T-helper 22 cell (primary cell): ENCODE data around the gene C2orf15.
"Not testable (repeated sequence)": the region's sequence is repeated elsewhere in the genome, so short reads cannot be mapped to it uniquely, and the experiment has no call there.

Experiments used
- DNase-seq: peaks from one replicate; pipeline ENCODE4 v3.0.0-alpha.2; 2020; ENCODE audit warnings: low read depth

Gene C2orf15, protein sequence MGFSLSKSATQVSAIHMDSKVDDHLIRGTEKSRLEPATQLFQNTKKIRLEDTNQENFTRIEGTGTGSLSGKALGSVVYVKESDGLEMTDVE

DNA sequence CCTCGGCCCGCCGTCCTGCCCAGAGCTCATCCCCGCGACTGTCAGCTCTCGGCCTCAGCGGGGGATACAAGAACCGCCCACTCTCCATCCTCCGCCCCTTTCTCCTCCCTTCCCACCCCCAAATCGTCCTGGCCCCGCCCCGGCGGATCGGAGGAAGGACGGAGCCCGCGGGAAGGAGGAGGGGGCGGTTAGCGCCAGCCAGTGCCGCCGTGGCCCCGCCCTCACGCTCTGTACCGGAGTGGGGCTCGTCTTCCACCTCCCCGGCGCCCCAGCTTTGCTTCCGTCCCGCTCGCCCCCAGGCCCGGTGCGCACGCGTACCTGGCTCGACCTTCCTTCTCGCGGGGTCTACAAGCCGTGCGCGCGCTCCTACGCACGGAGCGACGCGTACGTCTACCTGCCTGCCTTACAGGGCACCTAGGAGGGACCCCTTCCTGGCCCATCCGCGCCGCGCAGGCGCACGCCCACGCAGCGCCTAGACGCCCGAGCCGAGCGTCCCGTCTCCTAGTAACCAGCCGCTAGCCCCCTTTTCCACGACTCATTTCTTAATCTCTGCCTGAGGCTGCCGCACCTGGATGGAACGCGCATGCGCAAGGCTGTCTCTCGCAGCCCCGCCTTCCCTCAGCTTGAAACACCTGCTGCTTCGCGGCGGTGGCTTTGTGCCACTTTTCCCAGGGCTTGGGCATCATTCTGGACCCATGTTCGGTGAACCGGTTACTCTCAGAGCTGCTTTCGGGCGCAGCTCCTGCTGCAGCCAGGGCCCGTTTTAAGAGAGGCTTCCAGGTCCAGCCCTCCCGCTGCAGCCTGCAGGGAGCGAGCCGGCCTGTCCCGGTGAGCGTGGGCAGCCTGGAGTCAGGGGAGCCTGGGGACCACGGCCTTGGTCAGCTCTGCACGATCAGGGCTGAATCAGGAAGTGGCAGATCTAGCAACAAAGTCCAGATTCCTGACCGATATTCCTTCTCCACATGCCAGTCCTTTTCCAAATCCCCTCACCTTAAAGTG is at the start of gene C2orf15:
TSS of gene C2orf15 (plus strand) at position 598 of the 999 bp plus-strand sequence. CDS start 8,852 bp downstream, outside the sequence.
- peak; percentile 96 for DNase-seq

DNA sequence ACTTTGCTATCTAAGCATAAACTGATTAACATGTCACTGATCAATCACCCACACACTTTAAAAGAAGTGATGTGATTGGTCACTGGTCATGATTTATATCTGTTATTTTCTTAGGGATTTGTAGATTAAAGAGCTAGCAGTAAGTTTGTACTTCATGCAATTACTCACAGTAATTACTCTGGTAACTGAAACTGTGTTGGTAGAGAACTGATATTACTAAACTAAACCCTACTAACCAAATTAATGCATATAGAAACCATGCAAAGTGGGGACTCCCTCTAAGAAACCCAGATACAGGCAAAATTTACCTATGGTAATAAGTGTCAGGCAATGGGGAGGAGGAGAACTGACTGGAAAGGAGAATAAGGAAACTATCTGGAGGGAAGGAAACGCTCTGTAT is 44.8 kb upstream of the C2orf15 start:
- DNase-seq: no peak

DNA sequence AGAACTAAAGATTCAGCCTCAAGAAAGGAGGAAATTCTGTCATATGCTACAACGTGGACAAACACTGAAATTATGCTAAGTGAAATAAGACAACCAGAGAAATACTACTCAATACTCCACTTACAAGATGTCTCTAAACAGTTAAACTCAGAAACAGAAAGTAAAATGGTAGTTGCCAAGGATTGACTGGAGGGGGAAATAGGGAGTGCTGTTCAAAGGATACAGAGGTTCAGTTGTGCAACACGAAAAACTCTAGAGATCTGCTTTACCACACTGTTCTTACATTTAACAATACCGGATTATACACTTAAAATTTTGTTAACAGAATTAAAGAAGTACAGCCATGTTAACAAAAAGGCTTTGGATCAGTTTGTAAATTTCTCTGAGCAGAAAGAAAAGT is 39.8 kb upstream of the C2orf15 start:
- no peak for DNase-seq

DNA sequence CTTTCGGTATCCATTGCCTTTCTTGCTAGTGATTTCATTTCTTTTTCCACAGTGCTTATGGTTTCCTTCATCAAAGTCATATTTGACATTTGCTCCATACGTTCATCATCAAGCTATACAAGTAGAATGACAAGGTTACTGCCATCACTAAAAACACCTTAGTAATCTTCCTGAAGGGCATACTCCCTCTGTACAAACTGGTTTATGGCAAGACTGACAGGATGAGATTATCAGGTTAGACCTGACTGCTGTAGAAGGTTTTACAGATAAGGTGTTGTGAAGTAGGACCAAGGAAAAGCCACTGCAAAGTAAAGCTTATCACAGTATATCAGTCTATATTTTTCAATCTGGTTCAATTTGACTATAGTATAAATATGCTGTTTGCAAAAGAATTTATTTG is 37.5 kb upstream of the C2orf15 start:
- DNase-seq: no peak

DNA sequence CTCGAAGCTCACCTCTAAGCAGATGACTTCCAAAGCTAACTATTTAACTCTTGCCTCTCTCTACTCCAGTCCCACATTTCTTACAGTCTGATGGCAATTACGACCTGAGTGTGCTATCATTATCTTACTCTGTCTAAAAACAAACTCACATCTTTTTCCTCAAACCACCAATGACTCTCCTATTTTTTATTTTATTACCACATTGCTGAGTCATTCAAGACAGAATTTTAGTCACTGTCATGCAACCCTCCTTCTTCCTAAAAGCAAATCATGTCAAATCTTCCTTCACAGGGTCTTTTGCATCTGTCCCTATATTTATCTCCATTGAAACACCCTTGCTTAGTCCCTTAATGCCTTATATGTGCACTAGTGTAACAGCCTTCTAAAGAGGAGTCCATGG is 34.6 kb upstream of the C2orf15 start:
- DNase-seq: no peak

DNA sequence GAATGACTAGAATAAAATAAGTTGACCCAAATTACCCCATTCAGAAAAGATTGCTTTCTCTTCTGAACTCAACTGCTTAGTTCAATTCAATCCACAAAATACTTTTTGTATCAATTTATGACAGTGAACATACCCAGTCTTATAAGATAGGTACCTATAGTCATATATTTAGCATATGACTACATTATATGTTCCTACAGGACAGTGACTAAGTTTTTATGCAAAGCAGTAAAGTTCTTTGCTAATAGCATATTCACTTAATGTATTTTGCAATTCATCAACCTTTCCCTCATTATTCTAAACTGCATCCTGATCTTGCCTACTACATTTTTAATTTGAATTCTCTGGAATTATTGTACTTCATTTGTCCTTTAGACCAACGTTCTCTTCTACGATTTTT is 30.3 kb upstream of the C2orf15 start:
- no peak for DNase-seq

DNA sequence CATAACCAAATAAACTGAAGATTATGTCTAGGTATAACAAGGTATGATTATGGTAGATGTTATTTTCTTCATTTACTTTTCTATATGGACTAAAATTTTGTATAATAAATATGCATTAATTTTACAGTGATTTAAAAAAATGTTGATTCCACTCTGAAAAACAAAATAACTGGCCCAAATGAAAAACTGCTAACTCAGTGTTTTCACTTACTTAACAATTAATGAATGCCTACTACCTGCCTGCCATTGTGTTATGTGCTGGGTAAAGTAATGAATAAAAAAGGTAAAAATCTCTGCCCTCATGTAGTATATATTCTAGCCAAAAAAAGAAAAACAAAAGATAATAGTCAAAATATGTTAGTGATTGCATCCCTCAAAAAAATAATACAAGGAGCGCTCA is 29.6 kb upstream of the C2orf15 start:
- no peak for DNase-seq

DNA sequence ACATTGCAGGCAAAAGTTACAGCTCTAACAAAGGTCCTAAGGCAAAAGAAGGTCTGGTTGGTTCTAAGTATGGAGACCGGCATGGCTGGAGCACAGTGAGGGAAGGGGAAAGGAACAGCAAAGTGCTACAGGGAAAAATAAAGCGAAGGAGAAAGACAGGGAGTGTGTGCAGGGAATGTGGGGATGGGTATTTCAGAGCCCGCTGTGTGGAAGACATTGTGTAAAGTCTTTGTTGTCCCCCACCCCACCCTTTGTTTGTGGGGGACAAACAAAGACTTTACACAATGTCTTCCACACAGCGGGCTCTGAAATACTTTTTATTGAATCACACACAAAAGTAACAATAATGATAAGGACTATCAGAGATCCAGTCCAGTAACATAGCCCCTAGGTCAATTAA is 28.9 kb upstream of the C2orf15 start:
- no peak for DNase-seq

DNA sequence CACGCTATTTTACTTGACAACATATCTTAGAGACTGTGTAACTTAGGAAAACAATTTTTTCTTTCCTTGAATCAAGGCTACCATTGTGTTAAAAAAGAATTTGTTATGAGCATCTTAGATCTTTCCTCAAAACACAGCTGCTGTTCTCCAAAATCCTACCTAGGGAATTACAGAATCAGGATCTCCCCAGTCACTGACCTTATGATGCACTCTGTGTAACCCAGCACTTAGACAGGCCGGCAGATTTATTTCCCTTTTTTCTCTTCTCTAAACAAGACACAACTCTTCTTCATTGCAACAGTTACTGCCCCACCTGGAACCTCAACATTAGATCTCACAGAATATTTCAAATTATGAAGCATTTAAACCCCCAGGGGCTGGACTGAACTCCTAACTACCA is 13.5 kb upstream of the C2orf15 start:
- DNase-seq: no peak

DNA sequence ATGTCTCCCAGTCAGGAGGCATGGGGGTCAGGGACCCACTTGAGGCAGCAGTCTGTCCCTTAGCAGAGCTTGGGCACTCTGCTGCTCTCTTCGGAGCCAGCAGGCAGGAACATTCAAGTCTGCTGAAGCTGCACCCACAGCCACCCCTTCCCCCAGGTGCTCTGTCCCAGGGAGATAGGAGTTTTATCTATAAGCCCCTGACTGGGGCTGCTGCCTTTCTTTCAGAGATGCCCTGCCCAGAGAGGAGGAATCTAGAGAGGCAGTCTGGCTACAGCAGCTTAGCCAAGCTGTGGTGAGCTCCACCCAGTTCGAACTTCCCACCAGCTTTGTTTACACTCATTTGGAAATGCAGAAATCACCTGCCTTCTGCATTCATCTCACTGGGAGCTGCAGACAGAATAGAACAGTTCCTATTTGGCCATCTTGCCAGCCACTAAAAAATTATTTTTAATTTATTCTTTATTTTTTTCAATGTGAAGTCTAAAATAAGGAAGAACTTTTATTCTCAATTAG is 6.4 kb upstream of the C2orf15 start:
- DNase-seq: not testable (repeated sequence)

DNA sequence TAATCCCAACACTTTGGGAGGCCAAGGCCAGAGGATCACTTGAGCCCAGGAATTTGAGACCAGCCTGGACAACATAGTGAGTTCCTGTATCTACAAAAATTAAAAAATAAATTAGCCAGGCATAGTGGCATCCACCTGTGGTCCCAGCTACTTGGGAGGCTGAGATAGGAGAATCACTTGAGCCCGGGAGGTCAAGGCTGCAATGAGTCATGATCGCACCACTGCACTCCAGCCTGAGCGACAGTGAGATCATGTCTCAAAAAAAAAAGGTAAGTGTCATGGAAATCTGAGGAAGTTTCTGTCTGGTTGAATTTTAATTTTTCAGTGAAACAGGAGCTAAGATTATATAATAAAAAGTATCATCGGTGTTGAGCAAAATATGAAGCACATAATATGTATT is 2.5 kb upstream of the C2orf15 start:
- DNase-seq: no peak

DNA sequence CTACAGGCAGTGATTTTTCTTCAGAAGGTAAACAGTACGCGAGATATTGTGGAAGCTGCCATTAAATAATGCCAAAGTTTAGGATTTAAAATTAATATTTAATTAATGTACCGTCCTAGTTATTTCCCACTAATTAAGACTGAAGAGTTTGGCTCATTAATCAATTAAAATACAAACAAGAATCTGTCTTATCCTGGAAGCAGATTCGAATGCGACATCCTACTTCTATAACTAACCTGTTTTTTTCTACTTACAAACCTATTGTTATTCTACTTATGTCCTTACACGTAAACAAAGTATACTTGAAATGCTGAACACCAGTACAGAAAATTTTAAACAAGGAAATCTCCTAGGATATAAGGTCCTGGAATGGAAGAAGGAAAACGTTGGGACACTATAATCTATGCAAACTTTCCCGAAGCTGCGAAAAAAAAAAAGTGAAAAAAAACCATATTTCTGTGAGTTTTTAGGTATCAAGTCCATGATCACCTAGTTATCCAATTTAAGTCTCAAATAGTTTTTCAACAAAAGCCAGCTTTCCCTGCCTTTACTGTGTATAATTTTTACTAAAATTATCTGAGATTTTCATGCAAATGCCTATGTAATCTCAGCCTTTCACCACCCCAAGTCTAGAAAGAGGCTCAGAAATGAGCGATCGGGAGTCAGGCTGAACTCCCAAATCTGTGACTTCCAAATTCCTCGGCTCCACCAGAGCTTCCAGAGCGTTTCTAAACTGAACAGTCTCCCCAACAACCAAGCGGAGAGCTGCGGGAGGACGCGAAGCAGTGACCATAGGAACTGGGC is 1.2 kb upstream of the C2orf15 start:
- DNase-seq: no peak

DNA sequence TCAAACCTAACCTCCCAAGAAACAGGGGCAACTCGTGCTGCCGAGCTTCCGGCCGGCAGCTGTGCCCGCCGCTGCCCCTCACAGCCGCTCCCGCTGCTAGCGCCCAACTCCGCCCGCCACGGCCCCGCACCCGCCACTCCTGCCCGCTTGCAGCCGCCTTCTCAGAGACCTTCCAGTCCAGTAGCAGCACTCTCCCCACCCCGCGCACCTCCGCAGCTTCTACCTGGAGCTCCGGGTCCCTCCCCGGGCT is 722 bp upstream of the C2orf15 start:
- no peak for DNase-seq

DNA sequence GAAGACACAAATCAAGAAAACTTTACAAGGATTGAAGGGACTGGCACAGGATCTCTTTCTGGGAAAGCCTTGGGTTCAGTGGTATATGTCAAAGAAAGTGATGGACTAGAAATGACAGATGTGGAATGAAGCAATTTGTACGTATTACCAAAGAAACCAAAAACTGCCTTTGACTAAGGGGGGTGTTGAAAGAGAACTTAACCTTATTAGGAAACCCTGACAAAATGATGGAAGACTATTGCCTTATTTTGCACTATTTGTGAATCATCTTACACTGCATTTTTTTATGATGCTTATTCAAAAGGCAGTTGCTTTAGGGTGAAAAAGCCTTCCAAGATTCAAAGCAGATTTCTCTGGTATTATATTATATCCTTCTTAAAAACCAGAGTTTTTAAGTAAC is 9.2 kb downstream of the C2orf15 start:
- DNase-seq: no peak

DNA sequence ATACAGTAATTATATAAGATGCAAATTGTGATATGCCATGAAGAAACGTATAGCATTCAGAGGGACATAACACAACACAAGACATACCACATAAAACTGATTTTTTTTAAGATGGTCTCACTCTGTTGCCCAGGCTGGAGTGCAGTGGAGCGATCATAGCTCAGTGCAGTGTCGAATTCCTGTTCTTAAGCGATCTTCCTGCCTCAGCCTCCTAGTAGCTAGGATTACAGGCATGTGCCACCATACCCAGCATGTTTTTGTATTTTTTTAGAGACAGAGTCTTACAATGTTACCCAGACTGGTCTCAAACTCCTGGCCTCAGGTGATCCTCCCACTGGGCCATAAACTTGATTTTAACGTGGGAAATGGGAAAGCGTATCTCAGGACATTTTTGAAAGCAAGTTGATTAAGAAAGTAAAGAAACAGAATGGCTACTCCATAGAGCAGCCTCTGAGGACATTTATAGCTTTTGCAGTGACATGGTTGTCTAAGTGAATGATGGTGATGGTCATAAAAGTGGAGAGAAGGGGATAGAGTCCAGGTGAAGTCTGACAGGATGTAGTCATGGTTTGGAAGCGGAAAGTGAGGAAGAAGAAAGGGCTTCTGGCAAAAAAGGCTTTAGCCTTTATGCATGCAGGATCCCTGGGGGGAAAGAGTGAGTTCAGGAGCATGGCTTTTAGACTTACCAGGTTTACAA is 10.8 kb downstream of the C2orf15 start:
- no peak for DNase-seq

DNA sequence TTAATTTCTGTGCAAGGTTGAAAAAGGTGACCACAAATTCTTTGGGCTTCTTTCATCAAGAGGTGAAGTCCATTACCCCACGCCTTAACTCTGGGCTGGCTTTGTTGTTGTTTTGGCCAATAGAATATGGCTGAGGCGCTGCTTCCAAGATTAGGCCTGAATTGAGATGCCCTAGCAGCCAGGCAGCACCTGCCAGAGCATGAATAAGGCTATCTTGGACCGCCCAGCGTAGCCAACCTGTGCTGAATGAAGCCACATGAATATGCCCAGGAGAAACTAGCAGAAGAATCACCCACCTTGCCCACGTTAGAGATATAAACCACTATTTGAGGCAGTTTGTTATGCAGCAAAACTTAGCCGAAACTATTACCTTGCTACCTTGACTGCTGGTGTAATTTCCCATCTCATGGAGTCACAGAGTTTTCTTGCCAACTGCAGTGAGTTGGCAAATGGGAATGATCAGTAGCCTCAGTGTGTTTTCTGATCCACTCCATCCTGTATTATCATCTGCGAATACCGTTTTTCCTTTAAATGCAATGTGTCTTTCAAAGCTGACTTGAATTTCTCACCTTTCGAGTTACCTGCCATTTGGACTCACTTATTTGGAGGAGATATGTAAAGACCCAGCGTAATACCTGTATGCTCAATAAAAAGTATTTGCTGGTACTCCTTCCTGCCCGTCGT is 12.6 kb downstream of the C2orf15 start:
- no peak for DNase-seq

DNA sequence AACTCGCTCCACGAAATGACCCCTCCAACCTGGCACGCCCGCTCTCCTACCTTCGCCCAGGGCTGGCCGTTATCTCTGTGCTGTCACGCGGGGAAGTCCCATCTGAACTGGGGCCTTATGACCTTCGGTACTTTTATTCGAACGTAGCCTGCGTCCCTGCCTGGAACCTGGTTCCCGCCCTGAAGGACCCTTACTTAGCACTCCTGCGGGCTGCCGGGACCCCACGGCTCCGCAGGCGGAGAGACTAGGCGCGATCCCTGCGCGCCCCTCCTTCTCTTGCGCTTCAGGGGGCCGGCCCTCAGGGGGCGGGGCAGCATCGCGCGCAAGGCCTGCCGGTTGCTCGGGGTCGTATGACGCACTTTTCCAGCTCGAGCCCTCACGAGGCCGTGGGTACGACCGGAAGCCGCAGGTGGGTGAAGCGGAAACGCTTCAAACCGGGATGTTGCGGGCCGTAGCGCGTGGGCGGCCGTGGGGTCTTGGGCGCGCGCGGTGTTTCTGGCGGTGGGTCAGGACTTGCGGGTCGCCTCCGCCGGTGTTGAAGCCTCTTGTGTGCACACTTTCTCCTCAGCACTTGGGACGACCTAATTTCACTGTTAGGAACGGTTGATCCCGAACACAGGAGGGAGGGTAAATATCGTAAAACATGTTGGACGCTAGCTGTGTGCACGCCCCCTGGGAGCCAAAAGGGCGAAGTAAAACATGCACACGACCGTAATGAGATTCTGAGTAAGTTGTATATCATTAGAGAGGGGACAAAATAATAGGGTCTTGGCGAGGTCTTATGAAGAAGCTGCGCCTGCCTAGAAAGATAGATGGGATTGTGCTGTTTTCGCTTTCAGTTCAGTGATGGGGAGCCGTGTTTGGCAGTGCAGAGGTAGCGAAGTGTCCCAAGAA is 13.4 kb downstream of the C2orf15 start, which contains the start of the genes LIPT1 and TSGA10:
TSS of gene LIPT1 (plus strand) at position 325 of the 894 bp plus-strand sequence. CDS start 6,991 bp downstream, outside the sequence.
TSS of gene TSGA10 (minus strand) at position 300 of the 894 bp plus-strand sequence. CDS start 45,503 bp downstream, outside the sequence.
- peak; percentile 87 for DNase-seq

DNA sequence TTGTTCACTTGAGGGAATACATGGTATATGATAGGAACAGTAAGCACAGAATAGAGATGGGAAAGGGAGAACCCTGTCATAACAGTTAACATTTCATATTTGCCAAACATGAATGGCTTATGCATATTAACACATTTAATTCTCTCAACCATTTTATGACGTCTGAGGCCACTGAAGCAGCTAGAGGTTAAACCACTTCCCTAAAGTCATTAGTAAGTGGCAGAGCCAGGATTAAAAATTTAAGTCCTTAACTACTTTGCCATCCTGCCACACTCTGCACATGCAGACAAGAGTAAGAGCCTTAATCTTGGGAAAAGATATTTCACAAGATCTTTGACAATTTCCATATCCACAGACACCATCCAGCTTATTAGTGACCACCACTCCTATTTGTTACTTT is 15.4 kb downstream of the C2orf15 start:
- no peak for DNase-seq

DNA sequence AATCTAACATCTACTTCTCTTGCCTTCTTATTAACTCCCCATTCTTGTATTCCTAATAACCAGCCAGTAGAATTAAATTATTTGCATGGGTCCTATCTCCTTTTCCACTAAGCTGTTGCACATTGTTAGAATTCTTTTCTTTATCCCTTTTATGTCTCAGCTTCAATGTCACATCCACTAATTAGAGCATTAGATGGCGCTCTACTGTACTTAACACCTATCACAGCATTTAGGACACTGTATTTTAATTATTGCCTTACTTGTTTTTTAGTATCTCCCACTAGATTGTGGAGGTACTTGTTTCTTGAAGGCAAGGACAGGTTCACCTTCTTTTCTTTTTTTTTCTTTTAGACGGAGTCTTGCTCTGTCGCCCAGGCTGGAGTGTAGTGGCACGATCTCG is 17.1 kb downstream of the C2orf15 start:
- DNase-seq: no peak

DNA sequence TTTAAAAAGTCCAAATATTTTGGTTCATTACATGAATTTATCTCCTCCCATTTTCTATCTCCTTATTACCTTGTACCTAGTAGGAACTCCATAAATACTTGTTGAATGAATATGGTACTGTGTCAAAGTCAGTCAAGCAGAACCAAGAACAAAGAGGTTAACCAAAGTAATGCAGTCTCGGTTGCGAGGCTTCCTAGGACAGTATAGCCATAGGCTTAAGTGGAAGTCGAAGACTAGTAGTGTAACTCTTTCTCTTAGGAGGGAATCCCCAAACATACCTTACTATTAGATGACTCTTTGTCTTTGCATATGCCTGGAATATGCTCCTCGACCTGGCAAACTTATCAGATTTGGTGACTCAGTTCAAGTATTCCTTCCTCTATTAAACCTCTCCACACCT is 18.1 kb downstream of the C2orf15 start:
- no peak for DNase-seq
